Astrocyte (in vitro differentiated cells and primary cell): Measurements from ENCODE around the gene TTBK1. TPM values are rescaled to one million over a fixed set of nuclear protein-coding genes. Genes with fewer than 3 reads are reported as not detected.

Experiments used
- DNase-seq: peaks from one replicate; pipeline ENCODE4 v3.0.0-alpha.2; 2010; ENCODE audit warnings: low read depth
- FAIRE-seq: peaks from 2 replicates; lab custom pipeline; 2011; peaks lifted over from hg19 to GRCh38; lab: Jason Lieb, UNC
- H2AFZ ChIP-seq: 2 replicates; pipeline ENCODE4 v1.6.0; 2012; ENCODE audit warnings: low read depth, low read length, inconsistent platforms
- H3K27ac ChIP-seq: 2 replicates; pipeline ENCODE4 v1.5.1; 2011; ENCODE audit warnings: low read depth, low read length, inconsistent platforms
- H3K27me3 ChIP-seq: 2 replicates; pipeline ENCODE4 v1.6.0; 2011; ENCODE audit warnings: low read length, inconsistent platforms; ENCODE audit not compliant: insufficient read depth
- H3K36me3 ChIP-seq: 2 replicates; pipeline ENCODE4 v1.5.1; 2011; ENCODE audit warnings: low read length, inconsistent platforms; ENCODE audit not compliant: insufficient read depth
- H3K4me1 ChIP-seq: 2 replicates; pipeline ENCODE4 v1.5.1; 2011; ENCODE audit warnings: low read length, inconsistent platforms; ENCODE audit not compliant: insufficient read depth
- H3K4me2 ChIP-seq: 2 replicates; pipeline ENCODE4 v1.6.0; 2012; ENCODE audit warnings: low read length, inconsistent platforms
- H3K4me3 ChIP-seq: 2 replicates; pipeline ENCODE4 v1.5.1; 2011; ENCODE audit warnings: low read depth, mild to moderate bottlenecking, low read length, inconsistent platforms; ENCODE audit not compliant: insufficient read depth
- H3K79me2 ChIP-seq: 2 replicates; pipeline ENCODE4 v1.6.0; 2012; ENCODE audit warnings: mild to moderate bottlenecking, low read length, inconsistent platforms; ENCODE audit not compliant: insufficient read depth
- H3K9ac ChIP-seq: 2 replicates; pipeline ENCODE4 v1.6.0; 2012; ENCODE audit warnings: mild to moderate bottlenecking, low read length, inconsistent platforms
- H3K9me3 ChIP-seq: 2 replicates; pipeline ENCODE4 v1.5.1; 2012; ENCODE audit warnings: low read depth, mild to moderate bottlenecking, low read length, inconsistent platforms; ENCODE audit not compliant: insufficient read depth
- H4K20me1 ChIP-seq: 2 replicates; pipeline ENCODE4 v1.6.0; 2012; ENCODE audit warnings: low read length, inconsistent platforms; ENCODE audit not compliant: insufficient read depth
- H3K27ac Mint-ChIP-seq: one replicate; pipeline ENCODE4 v1.8.0; 2021; ENCODE audit warnings: mild to moderate bottlenecking, mixed read lengths; ENCODE audit not compliant: unreplicated experiment
- H3K27me3 Mint-ChIP-seq: one replicate; pipeline ENCODE4 v1.8.0; 2021; ENCODE audit warnings: low read depth, mixed read lengths; ENCODE audit not compliant: unreplicated experiment
- H3K36me3 Mint-ChIP-seq: one replicate; pipeline ENCODE4 v1.8.0; 2021; ENCODE audit warnings: low read depth, mixed read lengths; ENCODE audit not compliant: unreplicated experiment
- H3K4me1 Mint-ChIP-seq: one replicate; pipeline ENCODE4 v1.8.0; 2021; ENCODE audit warnings: low read depth, mixed read lengths; ENCODE audit not compliant: unreplicated experiment
- H3K4me3 Mint-ChIP-seq: one replicate; pipeline ENCODE4 v1.8.0; 2021; ENCODE audit warnings: mild to moderate bottlenecking, moderate library complexity, mixed read lengths; ENCODE audit not compliant: unreplicated experiment
- H3K9me3 Mint-ChIP-seq: one replicate; pipeline ENCODE4 v1.8.0; 2021; ENCODE audit warnings: mild to moderate bottlenecking, mixed read lengths; ENCODE audit not compliant: unreplicated experiment
- CTCF ChIP-seq: IDR thresholded peaks from 2 replicates; pipeline ENCODE4 v1.5.1; 2011; ENCODE audit warnings: low read depth, mild to moderate bottlenecking, inconsistent platforms, low read length, moderate library complexity; ENCODE audit not compliant: insufficient read depth
- EZH2 ChIP-seq: IDR thresholded peaks from 2 replicates; pipeline ENCODE4 v1.6.1; 2012; ENCODE audit warnings: mild to moderate bottlenecking, low read length, inconsistent platforms; ENCODE audit not compliant: insufficient read depth
- total RNA-seq: library from RNA; stranded (reverse); gene quantifications from 2 replicates; pipeline ENCODE4 v1.2.1, GENCODE V29; 2021

TTBK1 gene
- total RNA-seq, 1 donor from 2014 or later: 0.14 TPM

GRCh38 chr6:43239054-43239453 is 4.2 kb upstream of the TTBK1 start:
- Mint-ChIP-seq H3K9me3 (peaks cover 11% of the 10 kb centered on the region), H3K27ac (no peak overlapping the region), H3K4me3 (no peak overlapping the region), H3K4me1 (no peaks in the 10 kb centered on the region), H3K27me3 (peaks cover 11% of the 10 kb centered on the region), H3K36me3 (peaks cover 3% of the 10 kb centered on the region)
- Histone ChIP-seq H2AFZ (no peak overlapping the region), H3K79me2 (no peaks in the 10 kb centered on the region), H3K4me2 (no peak overlapping the region), H3K9ac (no peak overlapping the region), H3K27ac (no peak overlapping the region), H4K20me1 (no peaks in the 10 kb centered on the region), H3K4me3 (no peak overlapping the region), H3K36me3 (no peaks in the 10 kb centered on the region), H3K9me3 (no peaks in the 10 kb centered on the region), H3K27me3 (peaks cover 31% of the 10 kb centered on the region), H3K4me1 (no peaks in the 10 kb centered on the region)
- FAIRE-seq (no peak), DNase-seq (no peak)
- TF ChIP-seq EZH2 (no peak), CTCF (no peak)

GRCh38 chr6:43240950-43241349 is 2.3 kb upstream of the TTBK1 start:
- H3K4me3 ChIP-seq: no peak overlapping the region
- H2AFZ ChIP-seq: no peak overlapping the region
- no peak overlapping the region for H3K9ac ChIP-seq
- no peak for TF ChIP-seq CTCF
- no peak for TF ChIP-seq EZH2
- Mint-ChIP-seq H3K4me1 (no peaks in the 10 kb centered on the region), H3K27ac (no peak overlapping the region), H3K9me3 (peaks cover 11% of the 10 kb centered on the region), H3K36me3 (peaks cover 3% of the 10 kb centered on the region), H3K27me3 (peaks cover 9% of the 10 kb centered on the region), H3K4me3 (no peak overlapping the region)
- peaks cover 49% of the 10 kb centered on the region for H3K27me3 ChIP-seq
- FAIRE-seq (no peak), DNase-seq (no peak)
- H3K9me3 ChIP-seq: no peaks in the 10 kb centered on the region
- no peaks in the 10 kb centered on the region for H3K4me1 ChIP-seq
- H3K27ac ChIP-seq: no peak overlapping the region
- H4K20me1 ChIP-seq: no peaks in the 10 kb centered on the region
- no peaks in the 10 kb centered on the region for H3K36me3 ChIP-seq
- H3K4me2 ChIP-seq: no peak overlapping the region
- no peaks in the 10 kb centered on the region for H3K79me2 ChIP-seq

GRCh38 chr6:43241446-43241845 is 1.8 kb upstream of the TTBK1 start:
- Histone ChIP-seq H4K20me1 (no peaks in the 10 kb centered on the region), H3K9ac (no peak overlapping the region), H2AFZ (no peak overlapping the region), H3K27ac (no peak overlapping the region), H3K4me1 (no peaks in the 10 kb centered on the region), H3K9me3 (no peaks in the 10 kb centered on the region), H3K4me2 (no peak overlapping the region), H3K79me2 (no peaks in the 10 kb centered on the region), H3K4me3 (no peak overlapping the region), H3K27me3 (peaks cover 54% of the 10 kb centered on the region), H3K36me3 (no peaks in the 10 kb centered on the region)
- Mint-ChIP-seq H3K9me3 (peaks cover 11% of the 10 kb centered on the region), H3K27ac (peak overlapping the region; percentile 5), H3K27me3 (peaks cover 9% of the 10 kb centered on the region), H3K36me3 (peaks cover 3% of the 10 kb centered on the region), H3K4me1 (no peaks in the 10 kb centered on the region), H3K4me3 (peak overlapping the region; percentile 40)
- DNase-seq: no peak
- TF ChIP-seq CTCF (no peak), EZH2 (no peak)
- FAIRE-seq: no peak
